Raji (cell line): ENCODE measurements around the gene ESM1.

Source experiments
- POLR2A ChIP-seq: IDR thresholded peaks from 2 replicates; pipeline ENCODE4 v1.6.1; 2011; ENCODE audit warnings: low read depth, low read length, control low read depth; ENCODE audit not compliant: insufficient read depth

The ESM1 gene

DNA sequence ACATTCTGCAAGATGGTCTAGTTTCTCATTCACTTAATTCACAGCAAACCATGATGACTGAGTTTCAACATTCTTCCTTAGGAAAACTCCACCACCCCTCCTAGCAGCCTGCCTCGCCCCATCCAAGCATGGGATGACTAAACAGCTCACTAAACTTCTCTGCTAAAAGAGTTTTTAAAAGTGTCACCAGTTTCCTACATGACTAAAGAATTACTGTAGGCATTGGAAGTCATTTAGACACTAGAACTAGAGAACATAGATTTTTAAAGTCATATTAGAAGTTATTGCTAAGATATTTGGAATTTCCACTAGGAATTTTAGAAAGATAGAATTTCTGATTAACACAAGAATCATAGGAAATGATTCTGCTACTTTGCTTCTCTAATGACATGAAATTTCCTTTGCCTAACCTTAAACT is 5.5 kb upstream of the ESM1 start:
- no peak for TF ChIP-seq POLR2A

GRCh38 chr5:54988817-54989216 is 3.4 kb upstream of the ESM1 start:
- no peak for TF ChIP-seq POLR2A

DNA sequence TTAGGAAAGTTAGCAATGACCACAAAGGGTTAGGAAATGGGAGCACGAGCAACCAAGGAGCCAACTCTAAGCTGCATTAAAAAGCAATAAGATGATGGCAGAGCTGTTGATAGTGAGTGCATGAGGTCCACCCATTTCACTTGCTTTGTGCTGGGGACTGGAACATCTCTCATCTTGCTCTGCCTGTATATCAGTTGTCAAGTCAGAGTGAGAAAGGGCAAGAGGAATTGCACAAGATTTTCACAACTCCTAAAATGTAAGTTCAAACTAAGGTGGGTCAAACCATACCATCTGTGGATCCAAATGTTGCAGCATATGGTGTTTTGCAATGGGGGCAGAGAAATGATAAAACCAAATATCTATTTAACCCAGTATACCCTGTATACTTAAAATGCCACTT is 2.8 kb upstream of the ESM1 start:
- TF ChIP-seq POLR2A, result no peak

- no peak for TF ChIP-seq POLR2A
These were observed 869 bp upstream of the ESM1 start for GRCh38 chr5:54986269-54986654.

DNA sequence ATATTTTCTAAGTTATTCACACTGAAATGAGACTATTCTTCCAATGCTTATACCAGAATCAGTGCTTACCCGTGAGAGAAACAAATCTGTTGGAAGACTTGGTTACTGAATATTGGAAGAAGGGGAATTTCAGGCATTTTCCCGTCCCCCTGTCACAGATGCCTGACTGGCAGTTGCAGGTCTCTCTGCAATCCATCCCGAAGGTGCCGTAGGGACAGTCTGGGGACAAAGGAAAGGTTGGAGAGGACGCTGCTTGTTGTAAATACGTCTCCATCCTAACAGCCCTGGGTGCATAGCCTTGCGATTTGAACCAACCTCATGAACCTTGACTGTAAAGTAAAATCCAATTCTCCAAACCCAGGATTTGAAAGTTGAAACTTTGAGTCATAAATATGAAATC is 3.5 kb downstream of the ESM1 start:
- TF ChIP-seq POLR2A, result no peak

- TF ChIP-seq POLR2A, result no peak
These were observed 9.7 kb downstream of the ESM1 start for GRCh38 chr5:54975701-54976100.

GRCh38 chr5:54969856-54970828 is 15.3 kb downstream of the ESM1 start:
- no peak for TF ChIP-seq POLR2A

DNA sequence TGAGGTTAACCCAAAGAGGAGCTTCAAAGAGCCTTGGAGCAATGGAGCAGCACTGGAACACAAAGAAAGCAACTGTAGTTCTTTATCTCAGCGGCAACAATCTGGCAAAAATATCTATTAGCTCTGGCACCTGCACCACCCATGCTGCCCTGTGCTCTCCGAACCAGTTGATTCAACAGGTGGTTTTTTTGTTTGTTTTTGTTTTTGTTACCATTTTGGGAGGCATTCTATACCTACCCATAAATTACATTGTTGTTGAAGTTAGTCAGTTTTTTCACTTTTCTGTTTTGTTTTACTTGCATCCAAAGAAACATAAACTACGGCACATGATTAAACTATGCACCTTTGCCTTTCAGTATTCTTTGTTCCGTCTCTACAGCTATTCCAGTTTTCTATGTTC is 16.2 kb downstream of the ESM1 start:
- no peak for TF ChIP-seq POLR2A

DNA sequence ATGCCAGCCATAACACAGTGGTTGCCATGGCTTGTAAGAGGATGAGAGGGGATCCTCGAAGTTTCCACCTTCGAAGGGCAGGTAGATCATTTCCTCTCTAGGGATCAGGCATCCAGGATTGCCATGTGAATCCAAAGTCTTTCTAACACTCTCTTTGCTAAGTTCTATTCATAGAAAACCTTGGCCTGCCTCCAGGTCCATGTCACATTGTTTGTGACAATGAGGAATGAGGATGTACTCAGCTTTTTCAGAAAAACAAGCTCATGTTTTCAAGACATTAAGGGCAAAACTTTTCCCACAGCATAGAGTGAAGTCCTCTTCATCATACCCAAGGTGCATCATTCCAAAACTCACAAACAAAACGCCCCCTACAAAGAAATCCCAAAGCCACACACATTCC is 19.6 kb downstream of the ESM1 start:
- TF ChIP-seq POLR2A, result no peak

DNA sequence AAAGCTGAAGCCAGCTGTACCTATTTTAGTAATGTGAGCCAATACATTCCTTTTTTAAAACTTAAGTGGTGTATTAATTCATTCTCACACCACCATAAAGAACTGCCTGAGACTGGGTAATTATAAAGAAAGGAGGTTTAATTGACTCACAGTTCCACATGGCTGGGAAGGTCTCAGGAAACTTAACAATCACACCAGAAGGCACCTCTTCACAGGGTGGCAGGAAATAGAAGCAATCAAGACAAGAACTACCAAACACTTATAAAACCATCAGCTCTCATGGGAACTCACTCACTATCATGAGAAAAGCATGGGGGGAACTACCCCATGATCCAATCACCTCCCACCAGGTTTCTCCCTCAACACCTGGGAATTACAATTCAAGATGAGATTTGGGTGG is 21.0 kb downstream of the ESM1 start:
- no peak for TF ChIP-seq POLR2A

GRCh38 chr5:54959673-54960418 is 25.5 kb downstream of the ESM1 start:
- TF ChIP-seq POLR2A, result no peak

DNA sequence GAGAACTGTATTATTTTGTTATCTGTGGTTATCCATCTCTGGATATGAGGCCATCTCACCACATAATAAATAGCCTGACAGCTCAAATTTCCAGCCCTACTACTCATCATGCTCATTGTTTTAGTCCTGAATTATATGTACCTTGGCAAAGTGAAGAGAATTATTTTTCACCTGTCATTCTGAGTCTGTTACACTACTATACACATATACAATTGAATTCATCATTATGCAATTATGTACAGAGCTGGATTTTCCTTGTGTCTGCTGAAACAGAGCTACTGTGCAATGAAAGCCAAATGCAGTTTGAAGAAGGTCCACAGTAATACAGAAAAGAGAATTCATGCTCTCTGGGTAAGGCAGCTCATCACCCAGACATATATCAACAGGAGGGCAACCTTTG is 28.5 kb downstream of the ESM1 start:
- TF ChIP-seq POLR2A, result no peak

GRCh38 chr5:54947187-54947586 is 38.2 kb downstream of the ESM1 start:
- TF ChIP-seq POLR2A, result no peak

- TF ChIP-seq POLR2A, result no peak
These were observed 39.0 kb downstream of the ESM1 start for GRCh38 chr5:54946306-54946819.

DNA sequence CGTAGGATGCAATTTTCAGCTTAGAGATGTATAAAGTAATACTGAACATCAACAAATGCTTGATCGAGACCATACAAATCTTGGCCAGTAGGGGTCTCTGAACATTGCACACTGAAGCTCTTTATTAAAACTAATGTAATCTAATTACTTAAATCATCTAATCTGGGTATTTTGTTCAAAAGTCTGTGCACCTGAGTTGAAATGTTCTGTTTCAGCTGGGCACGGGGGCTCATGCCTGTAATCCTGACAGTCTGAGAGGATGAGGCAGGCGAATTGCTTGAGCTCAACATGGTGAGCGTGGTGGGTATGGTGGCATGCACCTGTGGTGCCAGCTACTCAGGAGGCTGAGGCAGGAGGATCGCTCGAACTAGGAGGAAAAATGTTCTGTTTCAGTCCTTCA is 41.0 kb downstream of the ESM1 start:
- no peak for TF ChIP-seq POLR2A

DNA sequence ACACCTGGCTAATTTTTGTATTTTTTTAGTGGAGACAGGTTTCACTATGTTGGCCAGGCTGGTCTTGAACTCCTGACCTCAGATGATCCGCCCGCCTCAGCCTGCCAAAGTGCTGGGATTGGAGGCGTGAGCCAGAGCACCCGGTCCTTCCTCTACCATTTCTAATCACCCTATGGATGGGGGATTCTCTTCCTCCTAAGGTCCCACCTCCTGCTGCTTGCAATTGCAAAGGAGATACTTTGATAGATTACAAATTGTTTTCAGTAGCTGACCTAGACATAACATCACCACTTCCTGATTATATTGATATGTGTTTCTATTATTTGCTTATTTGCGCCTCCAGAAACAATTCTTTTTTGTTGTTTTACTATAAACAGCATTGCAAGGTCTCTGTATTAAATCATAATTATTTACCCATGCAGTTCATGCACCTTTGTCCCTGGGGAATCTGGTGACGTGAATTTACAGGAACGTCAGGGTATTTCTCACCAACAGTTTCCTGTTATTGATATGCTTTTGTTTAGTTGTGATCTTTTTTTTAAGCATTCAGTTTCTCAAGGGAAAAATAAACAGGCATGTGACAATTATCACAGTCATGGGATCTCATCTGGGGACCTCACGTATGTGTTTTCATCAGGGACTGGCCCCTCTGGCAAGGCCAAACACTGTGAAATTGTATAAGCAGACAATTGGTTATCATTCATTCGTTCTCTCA is 43.2 kb downstream of the ESM1 start:
- TF ChIP-seq POLR2A, result no peak

- TF ChIP-seq POLR2A, result no peak
These were observed 49.2 kb downstream of the ESM1 start for GRCh38 chr5:54936201-54936600.
